Trophoblast cell (in vitro differentiated cells and primary cell): ENCODE data around the gene PARP8.

Source experiments
- DNase-seq, 2 donors: peaks; one replicate each; pipeline ENCODE4 v3.0.0-alpha.2; 2016
- H2AFZ ChIP-seq: 2 replicates; pipeline ENCODE4 v1.6.1; 2013; ENCODE audit warnings: low read length, moderate library complexity, mild to moderate bottlenecking; ENCODE audit not compliant: insufficient read depth, poor library complexity
- H2AK5ac ChIP-seq: 2 replicates; pipeline ENCODE4 v1.6.1; 2013; ENCODE audit warnings: mild to moderate bottlenecking, low read length
- H2BK120ac ChIP-seq: 2 replicates; pipeline ENCODE4 v1.6.1; 2013; ENCODE audit warnings: low read length, mild to moderate bottlenecking, moderate library complexity; ENCODE audit not compliant: insufficient read depth, poor library complexity
- H2BK12ac ChIP-seq: 2 replicates; pipeline ENCODE4 v1.6.1; 2013; ENCODE audit warnings: mild to moderate bottlenecking, low read length, moderate library complexity
- H2BK5ac ChIP-seq: 2 replicates; pipeline ENCODE4 v1.6.1; 2013; ENCODE audit warnings: low read length, low read depth, moderate library complexity, mild to moderate bottlenecking; ENCODE audit not compliant: poor library complexity
- H3K14ac ChIP-seq: 2 replicates; pipeline ENCODE4 v1.6.1; 2013; ENCODE audit warnings: mild to moderate bottlenecking, low read length
- H3K18ac ChIP-seq: 2 replicates; pipeline ENCODE4 v1.6.1; 2013; ENCODE audit warnings: mild to moderate bottlenecking, low read length
- H3K23ac ChIP-seq: 2 replicates; pipeline ENCODE4 v1.6.1; 2013; ENCODE audit warnings: low read length
- H3K27ac ChIP-seq: 2 replicates; pipeline ENCODE4 v1.5.1; 2013; ENCODE audit warnings: low read depth, mild to moderate bottlenecking, inconsistent platforms, low read length, moderate library complexity
- H3K27me3 ChIP-seq: 2 replicates; pipeline ENCODE4 v1.6.1; 2013; ENCODE audit warnings: inconsistent platforms, mild to moderate bottlenecking, low read length, moderate library complexity; ENCODE audit not compliant: insufficient read depth
- H3K36me3 ChIP-seq, 2 experiments: 1 replicate in 1 of 2; 2 replicates in 1 of 2; pipeline ENCODE4 v1.6.1; 2013; ENCODE audit warnings: low read length in 2 of 2, mild to moderate bottlenecking in 2 of 2, moderate library complexity in 1 of 2; ENCODE audit not compliant: insufficient read depth in 2 of 2, control insufficient read depth in 1 of 2
- H3K4ac ChIP-seq: 2 replicates; pipeline ENCODE4 v1.6.1; 2013; ENCODE audit warnings: low read depth, mild to moderate bottlenecking, low read length, moderate library complexity
- H3K4me1 ChIP-seq, 2 experiments: 1 replicate in 1 of 2; 2 replicates in 1 of 2; pipeline ENCODE4 v1.6.1; 2013; ENCODE audit warnings: low read length in 2 of 2, mild to moderate bottlenecking in 2 of 2, moderate library complexity in 1 of 2; ENCODE audit not compliant: insufficient read depth in 2 of 2, control insufficient read depth in 1 of 2
- H3K4me2 ChIP-seq: 2 replicates; pipeline ENCODE4 v1.6.1; 2013; ENCODE audit warnings: inconsistent platforms, mild to moderate bottlenecking, low read length, moderate library complexity
- H3K4me3 ChIP-seq: 2 replicates; pipeline ENCODE4 v1.5.1; 2013; ENCODE audit warnings: mild to moderate bottlenecking, low read depth, low read length, inconsistent platforms
- H3K79me1 ChIP-seq: one replicate; pipeline ENCODE4 v1.6.1; 2013; ENCODE audit warnings: low read length
- H3K79me2 ChIP-seq: 2 replicates; pipeline ENCODE4 v1.6.1; 2013; ENCODE audit warnings: low read length, mild to moderate bottlenecking; ENCODE audit not compliant: control insufficient read depth, insufficient read depth, poor library complexity
- H3K9ac ChIP-seq: 2 replicates; pipeline ENCODE4 v1.6.1; 2013; ENCODE audit warnings: mild to moderate bottlenecking, low read length
- H3K9me3 ChIP-seq: 2 replicates; pipeline ENCODE4 v1.6.1; 2013; ENCODE audit warnings: low read depth, mild to moderate bottlenecking, control low read depth, inconsistent platforms, low read length; ENCODE audit not compliant: insufficient read depth
- H4K12ac ChIP-seq: 2 replicates; pipeline ENCODE4 v1.6.1; 2013; ENCODE audit warnings: low read depth, mild to moderate bottlenecking, low read length, moderate library complexity
- H4K8ac ChIP-seq: 2 replicates; pipeline ENCODE4 v1.6.1; 2013; ENCODE audit warnings: low read depth, mild to moderate bottlenecking, low read length, moderate library complexity
- H4K91ac ChIP-seq: one replicate; pipeline ENCODE4 v1.6.1; 2013; ENCODE audit warnings: low read depth, mild to moderate bottlenecking, low read length, moderate library complexity
- WGBS: extraction: QIAGEN DNeasy Blood & Tissue Kit; methylation state at CpG from one replicate; pipeline ENCODE4 v1.1.7; 2013; ENCODE audit warnings: missing lambda C conversion rate; ENCODE audit not compliant: insufficient read length, insufficient coverage; ENCODE audit errors: extremely low coverage; 5-methylcytosine and 5-hydroxymethylcytosine counted together

PARP8 gene

DNA sequence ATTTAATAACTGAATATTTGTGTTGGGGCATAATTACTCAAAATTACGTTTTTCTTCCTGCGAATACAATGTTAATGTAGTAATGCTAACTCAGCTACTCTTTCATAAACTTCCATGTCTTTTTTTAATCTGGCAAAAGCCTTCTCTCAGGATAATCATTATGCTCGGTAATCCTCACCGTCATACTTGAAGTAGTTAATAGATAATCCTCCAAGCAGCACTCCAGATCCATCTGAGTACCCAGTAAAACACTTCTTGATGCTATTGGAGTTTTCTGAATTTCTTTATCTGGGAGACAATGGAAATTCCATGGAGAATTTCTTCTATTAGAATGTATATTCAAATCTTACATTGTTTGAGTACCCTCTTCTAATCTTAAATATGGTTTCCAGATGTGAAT, 34.3 kb downstream of the PARP8 start:
- Histone ChIP-seq H3K9me3 (no peaks in the 10 kb centered on the region), H3K79me1 (no peaks in the 10 kb centered on the region), H4K8ac (no peak overlapping the region), H3K4me2 (no peak overlapping the region), H3K14ac (no peak overlapping the region), H2BK5ac (no peak overlapping the region), H3K4me3 (no peak overlapping the region), H3K4ac (no peak overlapping the region), H4K12ac (no peak overlapping the region), H3K27me3 (no peaks in the 10 kb centered on the region), H2BK120ac (no peak overlapping the region), H3K4me1 (no peaks in the 10 kb centered on the region), H2AK5ac (no peak overlapping the region), H3K36me3 (peaks cover 0 to 2% of the 10 kb centered on the region in 2 experiments), H3K9ac (no peak overlapping the region), H2BK12ac (no peak overlapping the region), H2AFZ (no peak overlapping the region), H3K23ac (no peak overlapping the region), H4K91ac (no peak overlapping the region), H3K27ac (no peak overlapping the region), H3K79me2 (no peaks in the 10 kb centered on the region), H3K18ac (no peak overlapping the region)
- DNase-seq, result no peak
- no CpG with 5 or more reads among the region's 4 CpGs for WGBS

DNA sequence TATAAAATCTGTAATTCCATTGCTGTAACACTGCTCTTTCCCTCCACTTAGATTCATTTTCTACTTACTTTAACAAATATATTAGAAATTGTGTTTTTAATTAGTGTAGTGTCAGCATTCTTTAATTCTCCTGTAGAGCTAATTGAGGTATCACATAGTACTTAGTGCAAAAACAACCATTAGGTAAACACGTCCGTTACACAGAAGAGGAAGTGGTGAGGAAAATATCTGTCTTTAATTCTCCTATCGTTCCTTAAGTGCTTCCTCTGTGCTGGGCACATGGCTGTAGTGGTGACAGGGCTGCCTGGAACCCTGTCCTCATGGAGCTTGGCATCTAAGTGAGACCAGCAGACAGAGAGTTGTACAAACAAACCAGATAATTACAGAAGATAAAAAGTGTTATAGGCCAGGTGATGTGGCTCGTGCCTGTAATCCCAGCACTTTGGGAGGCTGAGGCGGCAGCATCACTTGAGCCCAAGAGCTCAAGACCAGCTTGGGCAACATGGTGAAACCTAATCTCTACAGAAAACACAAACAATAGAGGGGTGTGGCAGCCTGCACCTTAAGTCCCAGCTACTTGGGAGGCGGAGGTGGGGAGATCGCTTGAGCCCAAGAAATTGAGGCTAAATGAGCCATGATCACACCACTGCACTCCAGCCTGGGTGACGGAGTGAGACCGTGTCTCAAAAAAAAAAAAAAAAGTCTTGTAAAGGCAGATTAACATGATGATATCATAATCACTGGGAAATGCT, 36.4 kb downstream of the PARP8 start:
- no peaks in the 10 kb centered on the region for H3K79me1 ChIP-seq
- no peak overlapping the region for H3K4me3 ChIP-seq
- H3K4me2 ChIP-seq, result no peak overlapping the region
- no peak overlapping the region for H4K8ac ChIP-seq
- no peak overlapping the region for H3K14ac ChIP-seq
- no peaks in the 10 kb centered on the region for H3K27me3 ChIP-seq
- no peak overlapping the region for H3K27ac ChIP-seq
- no peak for DNase-seq
- peak overlapping the region; percentile 62 for H3K4ac ChIP-seq
- no peak overlapping the region for H2AK5ac ChIP-seq
- H3K9me3 ChIP-seq, result no peaks in the 10 kb centered on the region
- H2BK12ac ChIP-seq, result peak overlapping the region; percentile 9
- no peak overlapping the region for H3K9ac ChIP-seq
- no peaks in the 10 kb centered on the region for H3K36me3 ChIP-seq
- no peak overlapping the region for H2BK5ac ChIP-seq
- no peak overlapping the region for H3K23ac ChIP-seq
- no peak overlapping the region for H2BK120ac ChIP-seq
- H3K4me1 ChIP-seq, result no peaks in the 10 kb centered on the region
- H4K12ac ChIP-seq, result no peak overlapping the region
- no peaks in the 10 kb centered on the region for H3K79me2 ChIP-seq
- H4K91ac ChIP-seq, result no peak overlapping the region
- no CpG with 5 or more reads among the region's 9 CpGs for WGBS
- H3K18ac ChIP-seq, result peak overlapping the region; percentile 45
- no peak overlapping the region for H2AFZ ChIP-seq

DNA sequence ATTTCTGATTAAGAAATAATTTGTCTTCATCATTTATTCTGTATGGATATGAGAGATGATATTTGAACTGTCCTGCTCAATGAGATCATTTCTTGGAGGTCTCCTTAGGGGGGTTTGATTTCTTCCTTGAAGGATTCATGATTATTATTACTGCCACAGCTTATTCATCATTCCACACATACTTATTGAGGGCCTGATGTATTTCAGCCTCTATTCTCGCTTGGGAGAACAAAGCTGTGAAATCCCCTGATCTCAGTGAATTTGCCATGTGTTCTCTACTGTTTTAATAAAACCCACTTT, 36.9 kb downstream of the PARP8 start:
- H3K79me2 ChIP-seq, result no peaks in the 10 kb centered on the region
- H2AK5ac ChIP-seq, result no peak overlapping the region
- no peak overlapping the region for H3K4me2 ChIP-seq
- no peaks in the 10 kb centered on the region for H3K27me3 ChIP-seq
- no peaks in the 10 kb centered on the region for H3K36me3 ChIP-seq
- H2AFZ ChIP-seq, result no peak overlapping the region
- no peak overlapping the region for H4K8ac ChIP-seq
- H3K14ac ChIP-seq, result no peak overlapping the region
- H3K4me3 ChIP-seq, result no peak overlapping the region
- H3K4ac ChIP-seq, result no peak overlapping the region
- WGBS, result no CpG with 5 or more reads among the region's 1 CpG
- H2BK5ac ChIP-seq, result no peak overlapping the region
- no peaks in the 10 kb centered on the region for H3K79me1 ChIP-seq
- no peak overlapping the region for H2BK12ac ChIP-seq
- no peak overlapping the region for H2BK120ac ChIP-seq
- no peak overlapping the region for H3K27ac ChIP-seq
- no peak overlapping the region for H4K12ac ChIP-seq
- no peak for DNase-seq
- H4K91ac ChIP-seq, result no peak overlapping the region
- no peaks in the 10 kb centered on the region for H3K4me1 ChIP-seq
- no peak overlapping the region for H3K18ac ChIP-seq
- no peaks in the 10 kb centered on the region for H3K9me3 ChIP-seq
- no peak overlapping the region for H3K9ac ChIP-seq
- no peak overlapping the region for H3K23ac ChIP-seq

GRCh38 chr5:50704730-50705129, 38.3 kb downstream of the PARP8 start:
- no peaks in the 10 kb centered on the region for H3K4me1 ChIP-seq
- no peak overlapping the region for H3K27ac ChIP-seq
- H4K8ac ChIP-seq, result no peak overlapping the region
- H3K23ac ChIP-seq, result no peak overlapping the region
- no peak overlapping the region for H3K9ac ChIP-seq
- no peaks in the 10 kb centered on the region for H3K27me3 ChIP-seq
- H3K4ac ChIP-seq, result no peak overlapping the region
- no peak overlapping the region for H4K91ac ChIP-seq
- H3K36me3 ChIP-seq, result no peaks in the 10 kb centered on the region
- no peaks in the 10 kb centered on the region for H3K9me3 ChIP-seq
- WGBS, result no CpG with 5 or more reads among the region's 3 CpGs
- no peak overlapping the region for H2BK5ac ChIP-seq
- DNase-seq, result no peak
- no peak overlapping the region for H4K12ac ChIP-seq
- no peak overlapping the region for H2AFZ ChIP-seq
- H3K79me2 ChIP-seq, result no peaks in the 10 kb centered on the region
- H2BK12ac ChIP-seq, result no peak overlapping the region
- H3K4me3 ChIP-seq, result no peak overlapping the region
- no peak overlapping the region for H2AK5ac ChIP-seq
- H3K18ac ChIP-seq, result no peak overlapping the region
- no peak overlapping the region for H3K14ac ChIP-seq
- no peak overlapping the region for H2BK120ac ChIP-seq
- H3K79me1 ChIP-seq, result no peaks in the 10 kb centered on the region
- H3K4me2 ChIP-seq, result no peak overlapping the region
